ENCODE results near the gene RNF146. TPM values are rescaled to one million over a fixed set of nuclear protein-coding genes. Genes with fewer than 3 reads are reported as not detected.
A peak's percentile ranks its signal among the peaks of the same experiment; 100 is the strongest.
"Not testable (repeated sequence)": the region's sequence is repeated elsewhere in the genome, so short reads cannot be mapped to it uniquely, and the experiment has no call there.

The RNF146 gene
- polyA plus RNA-seq, 4 donors: 81.0 to 101 (median 86.6) TPM

DNA sequence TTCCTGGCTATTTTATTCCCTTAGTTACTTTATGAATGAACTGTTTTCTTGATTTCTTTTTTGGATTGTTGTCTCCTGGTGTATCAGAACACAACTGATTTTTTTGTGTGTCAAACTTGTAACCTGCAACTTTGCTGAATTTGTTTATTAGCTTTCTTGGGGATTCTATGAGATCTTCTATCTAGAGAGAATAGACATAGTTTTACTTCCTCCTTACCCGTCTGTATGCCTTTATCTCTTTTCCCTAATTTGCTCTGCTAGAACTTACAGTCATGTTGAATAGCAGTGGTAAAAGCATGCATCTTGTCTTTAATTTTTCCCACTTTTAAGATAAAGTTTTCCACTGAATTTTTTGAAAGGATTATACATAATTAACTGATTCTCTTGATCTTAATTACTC, 13.2 kb downstream of the RNF146 start:
- DNase-seq (ENCODE audit: low read depth in 4 of 4, low spot score in 3 of 4): no peak

DNA sequence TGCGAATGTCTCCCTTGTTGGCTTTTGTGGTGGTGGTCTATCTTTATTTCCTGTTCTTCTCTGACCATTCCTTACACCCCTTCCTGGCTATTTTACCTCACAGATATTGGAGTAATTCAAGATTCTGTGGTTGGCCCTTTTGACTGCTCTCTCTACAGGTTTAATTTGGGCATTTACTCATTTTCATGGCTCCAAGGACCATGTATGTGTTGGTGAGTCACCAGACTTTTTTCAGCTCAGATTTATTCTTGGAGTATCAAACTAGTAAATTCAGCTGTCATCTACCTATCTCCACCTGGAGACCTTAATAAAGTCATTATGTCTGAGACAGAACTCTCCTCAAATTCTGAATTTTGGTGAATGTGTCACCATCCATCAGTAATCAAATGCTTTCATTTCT, 15.5 kb downstream of the RNF146 start:
- no peak for DNase-seq (ENCODE audit: low read depth in 4 of 4, low spot score in 3 of 4)

DNA sequence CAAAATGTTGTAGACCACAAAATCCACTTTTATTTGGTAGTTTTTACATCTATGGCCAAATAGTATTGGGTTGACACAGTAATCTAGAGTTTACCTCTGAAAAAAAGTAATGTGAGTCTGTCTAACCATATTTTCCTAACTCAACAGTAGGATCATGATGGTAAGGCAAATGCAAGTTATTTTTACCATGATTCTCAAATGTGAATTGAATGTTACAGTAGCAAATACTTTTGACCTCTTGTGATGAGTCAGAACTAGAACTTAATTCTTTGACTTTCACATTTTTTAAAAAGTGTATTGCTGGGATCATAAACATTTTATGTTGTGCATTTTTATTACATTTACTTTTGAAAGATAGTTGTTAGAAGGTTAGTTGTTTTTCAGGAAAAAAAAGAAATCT, 22.0 kb downstream of the RNF146 start:
- DNase-seq (ENCODE audit: low read depth in 4 of 4, low spot score in 3 of 4): no peak

DNA sequence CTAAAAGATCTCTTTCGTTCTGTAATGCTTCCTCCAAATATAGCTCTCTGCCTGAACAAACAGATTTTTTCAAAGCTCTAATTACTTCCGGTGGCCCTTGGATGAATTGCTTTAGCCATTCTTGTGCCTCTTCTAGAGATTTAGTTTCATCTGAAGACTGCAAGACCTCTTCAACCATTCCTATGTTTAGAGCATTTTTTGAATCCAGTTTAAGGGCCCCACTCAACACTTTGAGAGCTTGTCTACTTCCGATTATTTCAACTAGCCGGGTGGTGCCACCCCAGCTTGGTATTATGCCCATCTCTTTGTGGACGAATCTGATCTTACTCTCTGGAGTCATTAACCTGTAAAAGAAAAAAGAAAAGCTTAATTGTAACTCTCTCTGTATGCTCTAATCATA, 23.3 kb downstream of the RNF146 start:
- no peak for DNase-seq (ENCODE audit: low read depth in 4 of 4, low spot score in 3 of 4)

DNA sequence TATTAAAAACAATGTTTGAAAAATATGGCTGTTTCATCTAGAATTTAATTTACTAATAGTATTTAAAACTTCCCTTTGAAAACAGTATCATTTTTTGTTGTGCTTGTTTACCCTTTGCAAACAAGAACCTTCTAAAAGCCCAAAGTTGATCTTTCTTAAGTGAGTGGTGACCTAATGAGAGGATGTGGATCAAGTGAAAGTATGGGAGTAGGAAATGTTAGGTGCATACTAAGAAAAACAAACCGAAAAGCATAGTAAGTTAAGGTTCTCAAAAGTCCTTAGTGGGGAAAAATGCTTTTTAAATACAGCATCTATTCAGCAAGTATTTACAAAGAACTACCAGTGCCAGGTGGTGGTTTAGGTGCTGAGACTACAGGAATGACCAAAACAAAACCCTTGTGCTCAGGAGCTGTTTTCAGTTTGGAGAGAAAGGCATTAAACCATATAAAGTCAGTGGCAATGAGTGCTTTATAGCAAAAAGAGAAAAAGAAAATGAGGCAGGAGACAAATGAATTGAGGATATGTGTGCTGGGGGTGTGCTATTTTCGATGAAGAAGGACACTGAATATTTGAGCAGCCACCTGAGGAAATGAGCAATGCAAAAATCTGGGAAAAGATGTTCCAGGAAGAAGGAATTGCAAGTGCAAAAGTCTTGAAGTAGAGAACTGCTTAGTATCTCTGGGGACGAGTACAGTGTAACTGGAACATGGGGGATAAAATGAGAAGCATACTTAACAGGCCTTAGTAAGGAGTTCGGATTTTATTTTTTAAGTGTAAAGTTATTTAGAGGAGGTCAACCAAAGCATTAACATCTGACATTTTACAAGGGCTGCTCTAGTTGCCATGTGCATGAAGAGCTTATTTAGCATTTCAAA, 24.0 kb downstream of the RNF146 start:
- no peak for DNase-seq (ENCODE audit: low read depth in 4 of 4, low spot score in 3 of 4)

GRCh38 chr6:127291495-127291894, 24.8 kb downstream of the RNF146 start:
- DNase-seq (ENCODE audit: low read depth in 4 of 4, low spot score in 3 of 4): no peak

GRCh38 chr6:127297502-127298070, 30.9 kb downstream of the RNF146 start:
- DNase-seq (ENCODE audit: low read depth in 4 of 4, low spot score in 3 of 4): no peak

DNA sequence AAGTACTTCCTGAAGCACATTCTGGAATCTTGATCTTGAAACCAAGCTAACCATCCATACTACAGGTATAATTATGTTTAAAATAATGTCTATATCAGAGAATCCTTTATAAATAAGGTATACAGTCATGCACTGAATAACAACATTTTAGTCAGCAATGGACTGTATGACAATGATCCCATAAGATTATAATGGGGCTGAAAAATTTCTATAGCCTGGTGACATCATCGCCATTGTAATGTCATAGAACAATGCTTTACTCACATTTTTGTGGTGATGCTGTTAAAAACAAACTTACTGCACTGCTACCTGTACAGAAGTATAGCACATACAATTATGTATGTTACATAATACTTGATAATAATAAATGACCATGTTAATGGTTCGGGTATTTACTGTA, 31.8 kb downstream of the RNF146 start:
- no peak for DNase-seq (ENCODE audit: low read depth in 4 of 4, low spot score in 3 of 4)

DNA sequence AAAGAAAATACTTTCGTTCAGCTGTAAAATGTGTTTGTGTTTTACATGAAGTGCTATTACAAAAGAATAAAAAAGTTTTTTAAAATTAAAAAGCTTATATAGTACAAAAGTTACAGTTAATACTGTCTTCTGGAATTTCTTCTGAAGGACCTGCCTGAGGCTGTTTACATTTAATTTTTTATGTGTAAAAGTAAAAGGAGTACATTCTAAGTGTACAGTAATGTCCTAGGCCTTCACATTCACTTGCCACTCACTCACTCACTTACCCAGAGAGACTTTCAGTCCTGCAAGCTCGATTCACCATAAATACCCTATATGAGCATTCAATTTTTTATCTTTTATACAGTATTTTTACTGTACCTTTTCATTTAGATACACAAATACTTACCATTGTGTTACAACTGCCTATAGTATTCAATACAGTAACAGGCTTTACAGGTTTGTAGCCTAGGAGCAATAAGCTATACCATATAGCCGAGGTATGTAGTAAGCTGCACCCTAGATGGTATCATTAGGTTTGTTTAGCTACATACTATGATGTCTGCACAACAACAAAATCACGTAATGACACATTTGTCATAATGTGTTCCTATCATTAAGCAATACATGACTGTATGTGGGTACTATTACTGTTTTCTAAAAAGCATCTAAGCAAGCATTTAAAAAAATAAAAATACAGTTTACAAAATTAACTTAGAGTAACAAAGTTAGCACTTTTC, 33.0 kb downstream of the RNF146 start:
- no peak for DNase-seq (ENCODE audit: low read depth in 4 of 4, low spot score in 3 of 4)

DNA sequence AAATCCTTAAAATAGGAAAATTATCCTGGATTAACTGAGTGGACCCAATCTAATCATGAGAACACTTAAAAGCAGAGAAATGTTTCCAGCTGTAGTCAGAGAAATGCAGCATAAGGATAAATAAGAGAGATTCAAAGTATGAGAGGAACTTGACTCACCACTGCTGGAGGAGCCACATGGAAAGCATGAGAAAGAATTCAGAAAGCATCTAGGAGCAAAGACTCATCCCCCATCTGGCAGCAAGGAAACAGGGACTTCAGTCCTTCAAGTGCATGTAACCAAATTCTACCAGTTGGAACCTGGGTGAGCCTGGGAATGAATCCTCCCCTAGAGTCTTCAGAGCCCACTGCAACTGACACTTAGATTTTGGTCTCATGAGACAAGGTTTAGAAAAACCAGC, 33.7 kb downstream of the RNF146 start:
- no peak for DNase-seq (ENCODE audit: low read depth in 4 of 4, low spot score in 3 of 4)

DNA sequence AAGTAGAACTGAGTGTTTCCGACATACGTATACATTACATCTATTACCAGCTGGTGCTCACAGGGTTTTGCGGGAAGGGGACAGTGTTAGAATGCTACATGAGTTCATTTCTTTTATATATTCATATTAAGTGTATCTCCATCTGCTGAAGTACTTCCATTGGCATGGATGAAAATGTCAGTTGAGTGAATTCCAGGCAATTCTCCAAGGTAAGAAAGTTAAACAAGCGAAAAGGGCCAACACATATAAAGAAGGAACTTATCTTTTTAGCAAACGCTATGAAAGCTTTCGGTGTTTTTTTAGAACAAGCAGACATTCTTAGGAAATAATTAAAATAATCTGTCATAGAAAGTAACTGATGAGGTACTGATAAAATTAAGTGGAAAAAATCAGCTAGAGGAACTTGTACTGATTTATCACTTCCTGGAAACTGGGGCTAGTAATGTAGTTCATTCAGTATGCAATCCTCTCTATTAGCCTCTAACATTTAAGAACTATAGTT, 34.6 kb downstream of the RNF146 start:
- DNase-seq (ENCODE audit: low read depth in 4 of 4, low spot score in 3 of 4): no peak

GRCh38 chr6:127302728-127303660, 36.3 kb downstream of the RNF146 start:
- peak in 1 of 4 donors; percentile 24 for DNase-seq (ENCODE audit: low read depth in 4 of 4, low spot score in 3 of 4)

GRCh38 chr6:127303917-127304316, 37.3 kb downstream of the RNF146 start:
- no peak for DNase-seq (ENCODE audit: low read depth in 4 of 4, low spot score in 3 of 4)

DNA sequence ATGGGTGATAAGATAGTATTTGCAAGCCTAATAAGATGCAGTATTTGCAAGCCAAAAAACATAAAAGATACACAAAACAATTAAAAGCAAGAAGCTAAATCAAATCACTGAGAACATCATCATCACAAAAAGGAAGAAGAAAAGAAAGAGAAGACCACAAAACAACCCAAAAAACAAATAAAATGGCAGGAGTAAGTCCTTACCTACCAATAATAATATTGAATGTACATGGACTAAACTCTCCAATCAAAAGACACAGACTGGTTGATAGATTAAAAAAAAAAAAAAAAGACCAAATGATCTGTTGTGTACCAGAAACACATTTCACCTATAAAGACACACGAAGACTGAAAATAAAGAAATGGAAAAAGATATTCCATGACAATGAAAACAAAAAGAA, 39.1 kb downstream of the RNF146 start:
- DNase-seq (ENCODE audit: low read depth in 4 of 4, low spot score in 3 of 4): no peak

GRCh38 chr6:127317388-127318128, 50.9 kb downstream of the RNF146 start:
- DNase-seq (ENCODE audit: low read depth in 4 of 4, low spot score in 3 of 4): no peak

DNA sequence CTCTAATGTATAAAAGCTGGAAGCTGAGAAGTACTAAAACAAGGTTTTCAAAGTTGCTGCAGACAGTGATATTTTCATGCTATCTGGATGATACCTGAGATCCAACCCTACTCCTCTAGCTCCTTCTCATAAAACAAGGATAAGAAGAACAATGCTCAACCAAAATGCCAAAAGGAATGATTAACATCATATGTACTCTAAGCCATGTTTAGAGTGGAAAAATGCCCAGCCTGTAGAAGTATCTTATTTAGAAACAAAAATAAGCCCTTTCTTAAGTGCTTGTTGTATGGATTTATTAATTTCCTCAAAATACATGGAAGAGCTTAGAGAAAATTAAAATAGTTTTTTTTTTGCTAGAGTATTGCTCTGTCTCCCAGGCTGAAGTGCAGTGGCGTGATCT, 53.0 kb downstream of the RNF146 start:
- DNase-seq (ENCODE audit: low read depth in 4 of 4, low spot score in 3 of 4): no peak

DNA sequence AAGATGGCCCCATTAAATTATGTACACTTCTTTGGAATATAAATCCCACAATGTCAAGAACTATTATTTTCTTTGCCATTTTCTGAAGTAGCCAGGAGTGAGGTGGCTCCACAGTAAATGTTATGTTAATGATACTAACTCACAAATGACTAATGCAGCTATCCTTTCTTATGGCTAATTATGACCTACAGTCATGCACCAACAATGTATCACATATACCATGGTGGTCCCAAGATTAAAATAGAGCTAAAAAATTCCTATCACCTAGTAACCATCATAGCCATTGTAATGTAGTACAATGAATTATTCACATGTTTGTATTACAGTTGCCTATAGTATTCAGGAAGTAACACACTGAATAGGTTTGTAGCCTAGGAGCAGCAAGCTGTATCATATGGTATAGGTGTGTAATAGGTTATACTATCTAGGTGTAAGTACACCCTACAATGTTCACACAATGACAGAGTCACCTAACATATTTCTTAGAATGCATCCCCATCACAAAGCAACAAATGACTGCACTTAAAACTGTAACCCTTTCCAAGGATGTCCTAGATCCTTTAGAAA, 61.5 kb downstream of the RNF146 start:
- no peak for DNase-seq (ENCODE audit: low read depth in 4 of 4, low spot score in 3 of 4)

- DNase-seq (ENCODE audit: low read depth in 4 of 4, low spot score in 3 of 4): not testable (repeated sequence)
Measured at GRCh38 chr6:127331256-127331655, 64.6 kb downstream of the RNF146 start.

- DNase-seq (ENCODE audit: low read depth in 4 of 4, low spot score in 3 of 4): no peak
Measured at GRCh38 chr6:127332383-127332961, 65.8 kb downstream of the RNF146 start.

All from left renal pelvis (tissue), 4 donors.